HEK293 (cell line): ENCODE data around the gene PRKAG2.

Source experiments
- ATF2 ChIP-seq: fragments of 450-650 bp; formaldehyde crosslinking; IDR thresholded peaks from 2 replicates; pipeline ENCODE4 v1.5.1; 2016; ENCODE audit warnings: missing biosample characterization, missing genetic modification characterization, low read depth
- CTCF ChIP-seq: fragments of 450-650 bp; formaldehyde crosslinking; IDR thresholded peaks from 2 replicates; pipeline ENCODE4 v1.5.1; 2016; ENCODE audit warnings: missing biosample characterization, missing genetic modification characterization
- HIC1 ChIP-seq: fragments of 450-650 bp; formaldehyde crosslinking; IDR thresholded peaks from 2 replicates; pipeline ENCODE4 v1.5.1; 2016; ENCODE audit warnings: missing biosample characterization, missing genetic modification characterization
- KLF9 ChIP-seq: fragments of 450-650 bp; formaldehyde crosslinking; IDR thresholded peaks from 2 replicates; pipeline ENCODE4 v1.5.1; 2016; ENCODE audit warnings: missing biosample characterization, missing genetic modification characterization, low read depth
- ZNF221 ChIP-seq: fragments of 450-650 bp; formaldehyde crosslinking; IDR thresholded peaks from 2 replicates; pipeline ENCODE4 v1.5.1; 2017; ENCODE audit warnings: missing biosample characterization, missing genetic modification characterization, borderline replicate concordance
- ZNF510 ChIP-seq: fragments of 450-650 bp; formaldehyde crosslinking; IDR thresholded peaks from 2 replicates; pipeline ENCODE4 v1.5.1; 2018; ENCODE audit warnings: mild to moderate bottlenecking, missing genetic modification characterization, missing biosample characterization; ENCODE audit not compliant: insufficient replicate concordance

DNA sequence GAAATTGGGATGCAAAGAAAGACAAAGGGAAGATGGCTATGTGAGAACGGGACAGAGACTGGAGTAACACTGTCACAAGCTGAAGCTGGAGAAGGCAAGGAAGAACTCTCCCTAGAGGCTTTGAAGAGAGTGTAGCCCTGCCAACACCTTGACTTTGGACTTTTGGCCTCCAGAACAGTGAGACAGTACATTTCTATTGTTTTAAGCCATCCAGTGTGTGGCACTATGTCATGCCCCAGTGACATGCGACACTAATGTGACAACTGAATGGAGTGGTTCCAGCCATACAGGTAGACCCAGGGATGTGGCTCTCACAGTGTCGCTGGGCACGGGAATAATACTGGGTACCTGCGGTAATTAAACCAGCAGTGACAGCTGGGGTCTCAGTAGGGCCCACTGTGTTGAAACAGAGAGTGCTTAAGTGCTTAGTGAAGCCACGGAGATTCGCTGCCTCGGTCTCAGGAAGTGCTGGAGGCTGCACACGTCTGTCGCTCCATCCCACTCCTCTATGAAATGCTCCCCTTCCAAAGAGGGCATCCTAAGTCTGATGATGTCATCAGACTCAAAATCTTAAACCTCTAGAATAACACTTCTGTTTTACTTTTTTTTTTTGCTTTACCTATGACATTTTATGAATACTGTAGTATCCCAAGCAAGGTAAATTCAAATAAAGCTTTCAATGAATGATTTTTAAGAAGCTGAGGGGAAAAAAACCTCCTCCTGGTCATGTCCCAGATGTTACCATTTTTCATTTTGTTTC is 202.6 kb downstream of the PRKAG2 start:
- no peak for TF ChIP-seq HIC1
- no peak for TF ChIP-seq KLF9 (tag by site-specific recombination)
- TF ChIP-seq CTCF = no peak
- TF ChIP-seq ZNF221 (tag by site-specific recombination) = no peak
- TF ChIP-seq ZNF510 (tag by site-specific recombination) = no peak
- TF ChIP-seq ATF2 (tag by site-specific recombination) = peak; percentile 67; the same call in 1 of the 2 replicates
